HG03280 (cell line): ENCODE results near the gene EIF4G3.

Source experiments
- ATAC-seq: cut with Tn5 transposase; IDR thresholded peaks from one replicate; pipeline ENCODE4 v1.9.1; 2021; ENCODE audit warnings: mild to moderate bottlenecking, moderate library complexity; ENCODE audit not compliant: unreplicated experiment

Gene EIF4G3

GRCh38 chr1:20775700-20776099 is 401.0 kb downstream of the EIF4G3 start:
- no peak for ATAC-seq

- no peak for ATAC-seq
Measured at GRCh38 chr1:20771780-20772179, 404.9 kb downstream of the EIF4G3 start.

GRCh38 chr1:20770314-20771087 is 406.2 kb downstream of the EIF4G3 start:
- ATAC-seq: no peak

GRCh38 chr1:20767271-20767670 is 409.4 kb downstream of the EIF4G3 start:
- ATAC-seq: no peak

GRCh38 chr1:20763417-20763816 is 413.3 kb downstream of the EIF4G3 start:
- no peak for ATAC-seq

- no peak for ATAC-seq
Measured at GRCh38 chr1:20760322-20760721, 416.4 kb downstream of the EIF4G3 start.
